Common myeloid progenitor, CD34-positive (primary cell): ENCODE results near the gene ITM2B.

Experiments used
- CTCF ChIA-PET: fragments of 350-600 bp; sonication (Branson Sonifier 250); formaldehyde crosslinking; loops from one replicate; lab custom pipeline; 2021; ENCODE audit warnings: antibody characterized with exemption; lab: Charles Lee
- POLR2A ChIA-PET: fragments of 350-600 bp; sonication (Branson Sonifier 250); formaldehyde crosslinking; loops from one replicate; lab custom pipeline; 2021; ENCODE audit warnings: antibody characterized with exemption; lab: Charles Lee
- DNase-seq, 3 donors: peaks; one replicate each; pipeline versions ENCODE4 v3.0.0 to v3.0.0-alpha.2; 2013
- H3K27ac ChIP-seq, 2 experiments: 1 replicate in 1 of 2; 2 replicates in 1 of 2; pipeline ENCODE4 v1.7.0; 2013; ENCODE audit warnings: inconsistent platforms in 2 of 2, low read length in 2 of 2, mild to moderate bottlenecking in 2 of 2, low read depth in 1 of 2, moderate library complexity in 1 of 2; ENCODE audit not compliant: severe bottlenecking in 2 of 2, insufficient read depth in 1 of 2, poor library complexity in 1 of 2
- H3K27me3 ChIP-seq, 5 experiments: replicated peaks in 2 of 5; 1 replicate in 3 of 5; 2 replicates in 2 of 5; pipeline versions ENCODE4 v1.6.1 to v1.7.0; 2013; ENCODE audit warnings: low read length in 4 of 5, mild to moderate bottlenecking in 2 of 5, moderate library complexity in 2 of 5, inconsistent platforms in 1 of 5; ENCODE audit not compliant: insufficient read depth in 5 of 5, control insufficient read depth in 4 of 5
- H3K36me3 ChIP-seq, 4 experiments: 1 replicate in 2 of 4; 2 replicates in 2 of 4; pipeline versions ENCODE4 v1.6.1 to v1.7.0; 2013; ENCODE audit warnings: low read length in 3 of 4, control low read depth in 1 of 4, mild to moderate bottlenecking in 1 of 4; ENCODE audit not compliant: control insufficient read depth in 4 of 4, insufficient read depth in 4 of 4
- H3K4me1 ChIP-seq, 4 experiments: 1 replicate in 3 of 4; 2 replicates in 1 of 4; pipeline versions ENCODE4 v1.6.1 to v1.7.1; 2013; ENCODE audit warnings: low read length in 3 of 4, mild to moderate bottlenecking in 3 of 4, control low read depth in 1 of 4, inconsistent platforms in 1 of 4, moderate library complexity in 1 of 4; ENCODE audit not compliant: control insufficient read depth in 4 of 4, insufficient read depth in 4 of 4; ENCODE audit errors: control extremely low read depth in 1 of 4
- H3K4me3 ChIP-seq, 7 experiments: 1 replicate in 4 of 7; 2 replicates in 3 of 7; pipeline versions ENCODE4 v1.5.1 to v1.7.0; 2013; ENCODE audit warnings: mild to moderate bottlenecking in 7 of 7, low read length in 6 of 7, moderate library complexity in 6 of 7, inconsistent platforms in 2 of 7, low read depth in 2 of 7, control low read depth in 1 of 7; ENCODE audit not compliant: insufficient read depth in 4 of 7, control insufficient read depth in 1 of 7; ENCODE audit errors: extremely low read depth in 1 of 7
- H3K9me3 ChIP-seq, 5 experiments: 1 replicate in 4 of 5; 2 replicates in 1 of 5; pipeline versions ENCODE4 v1.6.1 to v1.7.1; 2013; ENCODE audit warnings: low read length in 4 of 5, mild to moderate bottlenecking in 2 of 5, inconsistent platforms in 1 of 5, low read depth in 1 of 5, moderate library complexity in 1 of 5; ENCODE audit not compliant: control insufficient read depth in 4 of 5, insufficient read depth in 2 of 5; ENCODE audit errors: control extremely low read depth in 1 of 5
- WGBS: methylation state at CpG from one replicate; pipeline ENCODE4 v1.1.5; 2013; ENCODE audit not compliant: insufficient coverage; 5-methylcytosine and 5-hydroxymethylcytosine counted together

ITM2B gene

GRCh38 chr13:48264058-48264457 lies 31.1 kb downstream of the ITM2B start:
- CTCF ChIA-PET = interaction anchor here (2.4 kb wide), 1 partner anchor 21 kb away, joined by 8 read pairs; no protein-coding TSS in a partner anchor
- no peaks in the 10 kb centered on the region for H3K9me3 ChIP-seq
- H3K4me3 ChIP-seq = no peak overlapping the region
- 100% methylated on average over 2 of the region's 2 CpGs for WGBS
- peaks cover 16 to 50% (median 34%) of the 10 kb centered on the region in 4 experiments for H3K36me3 ChIP-seq
- POLR2A ChIA-PET = no interaction called here
- peaks cover 0 to 5% (median 3%) of the 10 kb centered on the region in 4 experiments for H3K4me1 ChIP-seq
- no peak for DNase-seq
- H3K27me3 ChIP-seq = no peaks in the 10 kb centered on the region
- H3K27ac ChIP-seq = no peak overlapping the region

- Histone ChIP-seq H3K36me3 (peaks cover 14 to 47% (median 32%) of the 10 kb centered on the region in 4 experiments), H3K27me3 (no peaks in the 10 kb centered on the region), H3K4me1 (peaks cover 0 to 5% (median 3%) of the 10 kb centered on the region in 4 experiments), H3K4me3 (no peak overlapping the region), H3K9me3 (no peaks in the 10 kb centered on the region), H3K27ac (peak overlapping the region in 1 of 2 experiments; percentile 38)
- WGBS = 42% methylated on average over 8 of the region's 8 CpGs
- ChIA-PET CTCF (interaction anchor here (0.9 to 3.0 kb wide), 4 partner anchors 19 to 138 kb away, joined by 3 to 8 read pairs (median 5); partner anchors contain the start of gene ITM2B), POLR2A (no interaction called here)
- DNase-seq = peak in 2 of 3 donors; percentile 51 to 60
Observed at GRCh38 chr13:48265217-48265815, 32.3 kb downstream of the ITM2B start.

- Histone ChIP-seq H3K4me3 (no peak overlapping the region), H3K9me3 (no peaks in the 10 kb centered on the region), H3K4me1 (peaks cover 0 to 5% (median 3%) of the 10 kb centered on the region in 4 experiments), H3K27ac (no peak overlapping the region), H3K27me3 (no peaks in the 10 kb centered on the region), H3K36me3 (peaks cover 14 to 42% (median 28%) of the 10 kb centered on the region in 4 experiments)
- CTCF ChIA-PET = interaction anchor here (1.5 to 3.0 kb wide), 2 partner anchors 19 to 139 kb away, joined by 3 to 7 read pairs; no protein-coding TSS in a partner anchor
- no peak for DNase-seq
- POLR2A ChIA-PET = no interaction called here
Observed at GRCh38 chr13:48266150-48266549, 33.1 kb downstream of the ITM2B start.

- H3K4me1 ChIP-seq = peaks cover 0 to 5% (median 3%) of the 10 kb centered on the region in 4 experiments
- H3K27ac ChIP-seq = no peak overlapping the region
- no peak for DNase-seq
- H3K27me3 ChIP-seq = no peaks in the 10 kb centered on the region
- WGBS = 82% methylated on average over 1 of the region's 2 CpGs
- CTCF ChIA-PET = interaction anchor here (1.5 to 3.0 kb wide), 2 partner anchors 19 to 140 kb away, joined by 3 to 7 read pairs; no protein-coding TSS in a partner anchor
- H3K4me3 ChIP-seq = no peak overlapping the region
- POLR2A ChIA-PET = interaction anchor here (0.6 kb wide), 2 partner anchors 11 to 311 kb away, joined by 3 to 9 read pairs; no protein-coding TSS in a partner anchor
- H3K36me3 ChIP-seq = peaks cover 14 to 34% (median 24%) of the 10 kb centered on the region in 4 experiments
- H3K9me3 ChIP-seq = no peaks in the 10 kb centered on the region
Observed at GRCh38 chr13:48266701-48267639, 34.0 kb downstream of the ITM2B start.

GRCh38 chr13:48268019-48268418 lies 35.0 kb downstream of the ITM2B start:
- POLR2A ChIA-PET = no interaction called here
- H3K36me3 ChIP-seq = peaks cover 9 to 24% (median 17%) of the 10 kb centered on the region in 4 experiments
- H3K4me1 ChIP-seq = peaks cover 0 to 5% (median 3%) of the 10 kb centered on the region in 4 experiments
- H3K4me3 ChIP-seq = no peak overlapping the region
- 100% methylated on average over 2 of the region's 4 CpGs for WGBS
- CTCF ChIA-PET = no interaction called here
- DNase-seq = no peak
- H3K27ac ChIP-seq = no peak overlapping the region
- H3K27me3 ChIP-seq = no peaks in the 10 kb centered on the region
- no peaks in the 10 kb centered on the region for H3K9me3 ChIP-seq

- CTCF ChIA-PET = no interaction called here
- no peak overlapping the region for H3K4me3 ChIP-seq
- peaks cover 3 to 9% (median 7%) of the 10 kb centered on the region in 4 experiments for H3K36me3 ChIP-seq
- no peak for DNase-seq
- no peaks in the 10 kb centered on the region for H3K9me3 ChIP-seq
- H3K4me1 ChIP-seq = no peaks in the 10 kb centered on the region
- WGBS = 100% methylated on average over 4 of the region's 4 CpGs
- POLR2A ChIA-PET = no interaction called here
- H3K27me3 ChIP-seq = no peaks in the 10 kb centered on the region
- no peak overlapping the region for H3K27ac ChIP-seq
Observed at GRCh38 chr13:48273346-48273745, 40.3 kb downstream of the ITM2B start.
